ENCODE measurements around the gene MSANTD2.

Gene MSANTD2

DNA sequence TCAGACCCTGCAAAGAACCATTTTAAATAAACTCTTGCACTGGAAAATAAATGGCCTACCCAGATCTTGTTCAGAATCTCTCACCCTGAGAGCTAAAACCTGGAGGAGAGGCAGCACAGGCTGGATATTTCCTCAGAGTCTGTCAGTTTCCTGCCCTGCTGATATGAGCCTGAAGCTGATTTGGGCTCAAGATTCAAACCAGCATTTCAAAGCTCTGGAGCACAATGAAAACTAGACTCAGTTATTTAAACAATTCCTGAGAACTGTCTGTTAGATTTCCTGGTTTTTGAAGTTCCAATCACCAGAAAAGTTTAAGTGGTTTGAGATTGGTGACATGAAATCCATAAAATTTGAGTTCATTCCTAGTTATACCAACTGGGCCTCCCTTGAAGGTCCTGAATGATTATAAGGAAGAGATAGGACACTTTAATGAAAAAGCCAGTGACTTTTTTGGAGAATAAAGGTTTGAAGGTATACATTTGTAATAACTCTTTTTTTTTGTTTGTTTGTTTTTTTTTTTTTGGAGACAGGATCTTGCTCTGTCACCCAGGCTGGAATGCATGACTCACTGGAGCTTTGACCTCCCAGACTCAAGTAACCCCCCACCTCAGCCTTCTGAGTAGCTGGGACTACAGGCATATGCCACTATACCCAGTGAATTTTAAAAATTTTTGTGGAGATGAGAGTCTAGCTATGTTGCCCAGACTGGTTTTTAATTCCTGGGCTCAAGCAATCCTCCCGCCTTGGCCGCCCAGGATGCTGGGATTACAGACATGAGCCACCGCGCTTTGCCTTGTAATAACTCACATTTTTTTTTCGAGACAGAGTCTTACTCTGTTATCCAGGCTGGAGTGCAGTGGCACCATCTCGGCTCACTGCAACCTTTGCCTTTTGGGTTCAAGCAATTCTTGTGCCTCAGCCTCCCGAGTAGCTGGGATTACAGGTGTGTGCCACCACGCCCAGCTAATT, 30.1 kb downstream of the MSANTD2 start:
- no peak for DNase-seq

DNA sequence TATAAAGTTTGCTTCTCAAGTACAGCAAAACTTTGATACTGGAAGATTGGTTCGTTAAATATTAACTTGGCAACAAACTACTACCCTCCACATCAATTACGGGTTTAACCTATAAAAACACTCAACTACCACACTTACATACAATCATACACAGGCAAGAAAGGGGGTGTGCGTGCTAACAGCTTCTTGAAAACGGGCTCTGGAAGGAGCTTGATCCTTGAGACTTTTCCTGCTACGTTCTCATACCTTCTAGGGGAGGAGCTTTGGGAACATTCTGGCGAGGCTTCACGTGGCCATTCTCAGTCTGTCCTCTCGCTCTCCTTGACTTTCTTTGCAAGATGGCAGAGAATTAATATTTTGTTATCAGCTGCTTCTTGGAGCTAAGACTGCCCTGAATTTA, 31.3 kb downstream of the MSANTD2 start:
- no peak for DNase-seq

DNA sequence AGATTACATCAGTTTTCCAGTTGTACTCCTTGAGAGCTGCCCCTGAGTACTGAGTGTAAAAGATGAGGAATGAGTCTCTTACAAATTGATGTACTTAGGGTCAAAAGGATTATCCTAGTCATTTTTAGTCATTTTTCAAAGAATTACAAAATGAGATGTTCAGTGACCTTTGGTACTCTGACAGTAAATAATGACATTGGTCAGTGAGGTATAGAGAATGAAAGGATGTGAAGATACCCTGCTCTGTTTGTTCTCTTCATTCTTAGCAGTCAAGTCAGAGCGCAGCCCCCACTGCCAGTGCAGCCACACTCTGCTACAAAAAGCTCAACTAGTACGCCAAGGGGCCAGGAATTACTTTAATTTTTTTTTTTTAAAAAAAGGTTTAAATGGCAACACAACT, 34.0 kb downstream of the MSANTD2 start:
- no peak for DNase-seq

DNA sequence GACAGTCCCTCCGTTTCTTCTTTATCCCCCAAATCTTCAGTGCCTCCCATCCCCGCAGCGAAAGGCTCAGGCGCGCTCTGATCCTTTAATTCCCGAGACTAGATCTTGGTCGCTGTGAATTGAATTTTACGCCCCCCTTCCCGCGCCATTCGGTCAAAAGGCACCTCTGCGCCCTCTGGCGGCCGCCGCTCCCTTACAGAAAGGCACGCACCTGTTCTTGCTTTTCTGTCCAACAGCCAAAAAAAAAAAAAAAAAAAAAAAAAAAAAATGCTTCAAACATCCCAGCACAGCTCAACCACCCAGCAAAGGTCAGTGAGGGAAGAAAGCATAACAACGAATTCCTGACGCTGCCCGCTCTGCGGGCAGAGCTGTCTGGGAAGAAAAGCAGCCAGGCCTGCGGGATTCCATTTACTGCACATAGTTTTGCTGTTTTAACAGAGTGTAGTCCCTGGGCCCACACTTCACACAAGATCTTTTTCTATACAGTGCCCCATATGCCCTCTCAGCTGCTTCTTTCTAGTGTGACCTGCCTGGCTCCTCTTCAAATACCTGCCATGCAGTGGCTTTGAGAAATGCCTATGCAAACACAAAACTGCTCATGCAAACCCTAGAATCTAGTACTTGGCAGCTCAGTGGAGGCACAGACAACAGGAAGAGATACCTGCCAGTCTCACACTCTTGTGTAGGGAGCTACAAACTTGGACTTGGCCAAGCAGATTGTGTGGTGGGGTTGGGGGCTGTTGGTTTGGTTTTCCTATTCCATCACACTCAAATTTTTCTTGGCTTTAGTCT, 36.9 kb downstream of the MSANTD2 start:
- DNase-seq, result peak; percentile 93

DNA sequence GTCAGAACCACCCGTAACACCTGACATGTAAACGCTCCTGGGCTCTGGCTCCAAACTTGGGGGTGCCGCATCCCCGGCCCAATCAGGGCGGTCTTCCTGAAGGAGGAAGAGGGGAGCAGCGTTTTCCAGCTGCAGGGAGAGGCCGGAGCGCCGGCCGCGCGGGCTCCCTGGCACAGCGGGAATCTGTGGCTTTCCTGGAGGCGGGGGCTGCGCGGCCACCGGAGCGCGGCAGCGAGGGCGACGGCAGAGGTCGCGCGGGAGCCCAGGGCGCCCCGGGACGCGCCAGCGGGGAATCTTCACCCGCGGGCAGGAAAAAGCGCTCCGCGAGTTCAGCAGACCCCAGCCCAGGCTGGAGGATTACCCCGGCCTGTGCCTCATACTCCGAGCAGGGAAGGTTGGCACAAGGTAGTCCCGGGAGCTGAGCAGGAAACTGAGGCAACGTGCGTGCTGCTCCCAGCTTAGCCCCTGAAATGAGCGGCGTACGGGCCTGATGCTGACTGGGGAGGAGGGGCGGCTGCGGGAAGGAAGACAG, 37.5 kb downstream of the MSANTD2 start:
- DNase-seq, result no peak

DNA sequence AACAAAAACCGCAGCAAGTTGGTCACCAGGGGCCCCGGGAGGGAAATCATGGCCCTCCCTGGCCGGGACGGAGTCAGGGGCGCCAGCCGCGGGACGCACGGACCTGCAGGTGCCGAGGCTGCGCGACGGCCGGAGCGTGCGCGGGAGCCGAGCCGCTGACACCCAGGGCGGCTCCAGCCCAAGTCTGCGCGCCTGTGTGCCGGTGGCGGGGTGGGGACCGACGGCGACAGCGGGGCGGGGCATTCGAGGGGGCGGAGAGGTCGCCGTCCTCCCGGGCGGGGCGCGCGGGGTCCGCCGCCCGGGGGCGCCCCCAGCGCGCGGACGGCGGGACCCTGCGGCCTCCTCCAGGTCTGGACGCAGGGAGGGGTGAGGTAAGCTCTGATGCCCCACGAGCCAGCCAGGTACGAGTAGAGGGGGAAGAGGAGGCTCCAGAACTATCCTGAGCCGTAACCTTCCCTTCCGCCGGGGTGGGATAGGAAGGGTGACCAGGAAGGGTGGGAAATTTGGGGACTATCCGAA, 38.0 kb downstream of the MSANTD2 start, which contains the start of gene ESAM:
ESAM (minus strand) TSS at position 186 of the 519 bp plus-strand sequence; CDS start at position 50, 136 bp downstream.
- peak; percentile 79 for DNase-seq

DNA sequence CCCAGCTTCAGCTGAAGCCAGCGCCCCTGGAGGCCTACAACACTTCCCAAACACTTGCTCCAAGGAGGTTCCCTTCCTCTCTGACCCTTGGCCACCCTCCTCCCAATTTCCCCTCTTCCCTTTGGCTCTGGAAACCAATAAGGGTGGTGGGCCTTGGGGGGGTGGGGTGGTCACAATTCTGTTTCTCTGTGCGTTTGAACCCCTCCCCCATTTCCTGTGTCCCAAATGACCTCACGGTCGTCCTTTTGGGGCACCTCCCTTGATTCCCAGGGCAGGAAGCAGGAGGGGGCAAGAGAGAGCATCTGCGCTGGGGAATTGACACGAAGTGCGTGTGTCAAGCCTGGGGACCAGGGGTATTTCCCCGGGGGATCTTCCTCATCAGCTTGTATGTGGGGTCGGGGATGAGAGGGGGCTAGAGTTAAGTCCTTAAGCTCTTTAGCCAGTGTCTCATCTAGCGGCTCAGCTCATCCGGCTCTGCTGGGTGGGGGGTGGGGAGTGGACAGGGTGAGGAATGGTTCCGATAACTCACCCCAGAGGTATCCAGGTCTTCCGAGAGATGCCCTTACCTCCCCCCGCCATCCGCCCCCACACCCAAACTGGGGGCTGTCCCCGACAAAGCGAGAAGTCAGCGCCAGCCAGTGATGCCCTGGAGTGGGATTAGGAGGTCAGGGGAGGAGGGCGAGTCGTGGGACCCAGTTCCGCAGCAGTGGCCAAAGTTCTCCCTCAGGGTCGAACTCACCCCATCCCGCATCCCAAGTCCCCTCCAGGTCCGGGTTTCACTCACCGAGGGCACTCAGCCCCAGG, 38.7 kb downstream of the MSANTD2 start:
- DNase-seq, result no peak

DNA sequence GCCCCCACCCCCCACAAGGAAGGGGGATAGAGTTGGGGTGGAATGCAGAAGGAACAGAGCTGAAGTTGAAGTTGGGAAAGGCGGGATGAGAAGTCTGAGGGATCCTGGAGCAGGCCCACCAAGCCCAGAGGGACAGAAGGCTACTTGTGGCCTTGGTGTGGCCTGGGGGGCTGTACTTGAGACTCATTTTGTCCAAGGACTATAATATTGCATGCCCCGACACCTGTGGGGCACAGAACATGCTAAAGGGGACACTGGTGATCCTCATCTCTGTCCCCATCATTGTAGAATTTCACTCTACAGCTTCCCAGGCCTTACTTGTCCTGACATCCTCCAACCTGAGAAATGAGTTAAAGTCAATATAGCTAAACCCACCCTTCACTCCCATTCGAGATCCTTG, 39.4 kb downstream of the MSANTD2 start:
- DNase-seq, result no peak

DNA sequence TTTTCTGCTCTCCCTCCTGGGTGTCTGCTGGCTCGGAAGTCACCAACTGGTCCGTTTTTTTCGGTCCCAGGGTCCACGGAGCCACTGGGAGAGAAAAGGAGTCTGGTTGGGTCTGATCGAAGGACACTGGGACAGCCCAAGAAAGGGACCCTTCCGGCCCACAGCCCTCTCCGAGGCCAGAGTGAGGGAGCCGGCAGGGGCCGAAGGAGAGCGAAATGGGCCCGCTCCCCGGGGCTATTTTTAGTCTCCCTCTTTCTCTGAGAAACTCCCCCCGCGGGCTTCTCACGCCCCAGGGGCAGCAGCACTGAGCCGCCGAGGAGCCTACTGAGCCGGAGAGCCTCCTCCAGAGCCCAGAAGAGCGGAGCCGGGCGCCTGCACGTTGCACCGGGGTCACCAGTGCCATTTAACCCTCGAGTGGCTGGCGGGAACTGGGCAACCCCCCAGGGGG, 40.0 kb downstream of the MSANTD2 start:
- no peak for DNase-seq

DNA sequence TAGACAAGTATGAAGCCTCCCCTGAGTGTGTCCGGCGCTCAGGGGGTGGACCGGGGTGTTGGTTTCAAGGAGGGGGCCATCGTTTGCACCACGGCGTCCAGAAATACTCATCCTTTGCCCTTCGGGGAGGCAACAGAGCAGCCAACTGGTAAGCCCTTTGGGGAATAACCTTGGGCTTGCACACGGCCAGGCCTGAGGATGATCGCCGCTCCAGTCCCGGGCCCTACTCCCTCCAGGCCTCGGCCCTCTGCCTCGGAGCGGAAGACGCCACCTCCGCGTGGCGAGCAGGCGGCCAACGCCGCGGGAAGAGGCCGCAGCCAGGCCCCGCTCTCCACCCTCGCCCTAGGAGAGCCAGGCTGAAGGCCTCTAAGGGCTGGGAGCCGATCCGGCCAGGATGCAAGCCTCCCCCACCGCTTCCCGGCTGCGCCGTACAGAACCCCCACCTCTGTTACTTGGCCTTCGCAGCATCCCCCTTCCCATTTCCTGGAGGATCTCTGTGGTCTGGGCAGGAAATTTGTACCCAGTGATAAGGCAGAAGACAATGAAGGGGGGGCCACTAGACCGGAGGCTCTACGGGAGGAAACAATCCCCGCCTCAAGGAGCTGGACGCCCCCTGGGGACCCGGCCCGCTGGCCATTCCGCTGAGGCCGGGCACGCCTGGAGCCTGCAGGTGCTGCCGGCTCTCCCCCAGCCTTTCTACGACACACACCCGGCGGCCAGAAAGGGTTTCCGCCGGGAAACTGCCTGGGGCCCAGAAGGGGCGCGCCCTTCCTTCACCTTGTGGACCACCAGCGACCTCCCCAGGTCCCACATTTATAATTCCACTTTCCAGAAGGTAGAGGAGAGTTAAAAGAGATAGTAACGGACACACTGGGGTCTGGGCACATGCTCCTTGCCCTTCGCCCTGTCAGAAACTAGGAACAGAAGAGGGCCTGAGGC, 40.7 kb downstream of the MSANTD2 start:
- no peak for DNase-seq

DNA sequence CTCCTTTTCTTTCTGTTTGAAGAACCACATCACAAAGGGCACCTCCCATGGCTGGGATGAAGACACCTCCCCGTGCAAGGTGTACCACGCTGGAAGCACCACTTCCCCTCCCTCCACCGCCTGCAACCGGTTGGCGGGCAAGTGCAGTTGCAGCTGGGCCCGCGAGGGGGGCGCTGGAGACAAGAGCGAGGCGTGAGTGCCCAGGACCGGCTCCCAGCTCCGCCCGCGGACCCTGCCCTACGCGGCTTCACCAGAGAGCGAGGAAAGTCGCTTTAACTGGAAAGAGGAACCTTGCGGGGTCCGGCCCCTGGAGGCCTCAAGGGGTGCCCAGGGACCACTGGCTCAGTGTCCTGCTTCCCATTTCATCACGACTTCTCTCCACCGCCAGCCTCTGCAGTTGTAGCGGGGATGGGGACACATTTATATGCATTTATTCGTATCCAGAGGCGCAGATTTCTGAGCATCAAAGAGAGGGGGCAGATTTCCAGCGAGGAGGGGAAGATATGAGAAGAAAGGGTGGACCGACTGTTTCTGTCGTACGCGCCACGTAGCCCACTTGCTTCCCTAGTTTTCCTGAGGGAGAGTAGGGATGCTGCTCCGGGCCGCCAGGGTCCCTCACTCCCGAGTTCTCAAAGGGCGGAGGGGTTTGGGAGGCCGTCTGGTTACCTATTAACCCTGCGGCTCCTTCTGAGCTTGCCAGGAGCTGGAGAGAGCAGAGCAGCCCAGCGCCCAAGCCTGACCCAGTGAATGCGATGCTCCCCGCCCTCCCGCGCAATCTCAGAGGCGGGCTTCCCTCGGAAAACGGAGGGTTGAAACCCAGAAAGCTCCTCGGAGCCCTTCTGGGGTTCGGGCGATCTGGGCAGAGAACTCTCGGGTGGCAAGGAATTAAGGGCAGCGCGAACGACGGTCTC, 41.6 kb downstream of the MSANTD2 start:
- DNase-seq, result peak; percentile 82

DNA sequence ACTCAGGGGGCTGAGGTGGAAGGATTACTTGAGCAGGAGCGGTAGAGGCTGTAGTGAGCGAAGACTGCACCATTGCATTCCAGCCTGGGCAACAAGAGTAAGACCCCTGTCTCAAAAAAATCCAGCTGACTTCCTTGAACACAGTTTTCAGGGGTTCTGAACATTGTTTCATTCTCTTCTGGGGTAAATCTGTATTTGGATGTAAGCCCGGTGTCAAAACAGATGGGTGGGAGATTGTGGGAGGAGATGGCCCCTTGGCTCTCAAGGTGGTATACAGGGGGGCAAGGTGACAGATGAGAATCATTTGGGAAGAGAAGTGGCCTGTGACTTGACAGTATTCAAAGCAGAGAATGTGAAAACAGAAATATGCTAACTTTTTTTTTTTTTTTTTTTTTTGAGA, 42.9 kb downstream of the MSANTD2 start:
- DNase-seq, result no peak

DNA sequence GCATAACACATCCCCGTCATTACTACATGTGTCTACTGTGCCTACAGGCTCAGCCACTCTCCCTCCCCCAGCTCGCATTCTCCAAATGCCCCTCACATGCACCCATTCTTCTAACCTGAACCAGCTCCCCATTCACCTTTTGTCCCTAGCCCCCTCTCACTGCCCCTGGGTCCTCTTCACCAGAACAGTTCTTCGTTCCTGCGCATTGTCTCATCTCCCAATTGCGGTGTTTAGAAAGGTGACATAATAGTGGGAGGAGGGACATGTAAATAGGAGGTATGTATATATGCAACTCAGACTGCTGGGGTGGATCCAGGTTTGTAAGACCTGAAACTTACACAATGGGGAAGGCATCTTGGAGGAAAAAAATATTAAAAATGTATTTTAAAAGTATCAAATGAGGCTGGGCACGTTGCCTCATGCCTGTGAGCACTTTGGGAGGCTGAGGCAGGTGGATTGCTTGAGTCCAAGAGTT, 43.4 kb downstream of the MSANTD2 start:
- no peak for DNase-seq

DNA sequence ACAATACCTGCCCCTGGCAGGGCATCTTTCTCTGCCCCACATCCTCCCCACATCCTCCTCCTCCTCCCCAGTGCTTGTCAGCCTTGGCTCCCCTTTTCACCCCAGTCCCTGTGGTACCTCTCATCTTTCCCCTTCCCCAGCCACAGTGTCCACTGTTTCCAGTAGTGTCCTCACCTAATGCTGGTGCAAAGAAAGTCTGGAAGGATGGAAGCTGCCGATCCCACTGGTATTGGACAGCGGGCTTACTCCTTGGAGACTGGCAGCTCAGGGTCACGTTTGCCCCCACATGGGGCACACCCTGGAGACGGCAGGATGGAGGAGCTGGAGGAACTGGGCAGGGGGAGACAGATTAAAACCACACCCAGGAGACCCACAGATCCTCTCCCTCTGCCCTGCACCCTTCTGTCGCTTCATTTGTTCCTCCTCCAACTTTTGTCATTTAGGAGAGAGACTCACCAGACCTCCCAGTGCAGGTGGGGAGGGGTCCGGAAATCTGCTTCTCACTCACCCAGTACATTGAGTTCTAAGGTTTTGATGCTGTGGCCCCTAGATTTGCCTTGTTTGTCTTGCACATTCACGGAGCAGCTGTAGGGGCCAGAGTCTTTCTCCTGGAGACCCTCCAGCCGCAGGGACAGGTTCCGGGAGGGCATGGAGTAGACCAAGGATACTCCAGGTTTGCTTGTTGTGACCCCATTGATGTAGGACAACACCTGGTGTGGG, 44.0 kb downstream of the MSANTD2 start:
- DNase-seq, result no peak

DNA sequence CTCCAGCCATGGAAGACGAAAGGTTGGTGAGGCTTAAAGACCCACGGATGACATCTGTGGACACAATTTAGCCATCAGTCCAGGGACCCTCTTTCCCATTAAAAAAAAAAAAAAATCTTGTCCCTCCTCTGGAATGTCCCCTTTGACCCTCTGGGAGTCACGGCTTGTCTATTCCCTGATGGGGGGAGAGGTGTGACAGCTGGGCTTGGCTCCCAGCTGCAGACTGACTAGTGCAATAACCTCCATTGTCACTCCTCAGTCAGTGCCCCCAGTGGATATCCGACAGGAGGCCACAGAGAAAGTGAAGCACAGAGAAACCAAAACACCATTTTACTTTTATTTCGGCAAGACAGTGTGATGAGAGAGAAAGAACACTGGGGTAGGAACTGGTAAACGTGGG, 45.5 kb downstream of the MSANTD2 start:
- DNase-seq, result no peak

DNA sequence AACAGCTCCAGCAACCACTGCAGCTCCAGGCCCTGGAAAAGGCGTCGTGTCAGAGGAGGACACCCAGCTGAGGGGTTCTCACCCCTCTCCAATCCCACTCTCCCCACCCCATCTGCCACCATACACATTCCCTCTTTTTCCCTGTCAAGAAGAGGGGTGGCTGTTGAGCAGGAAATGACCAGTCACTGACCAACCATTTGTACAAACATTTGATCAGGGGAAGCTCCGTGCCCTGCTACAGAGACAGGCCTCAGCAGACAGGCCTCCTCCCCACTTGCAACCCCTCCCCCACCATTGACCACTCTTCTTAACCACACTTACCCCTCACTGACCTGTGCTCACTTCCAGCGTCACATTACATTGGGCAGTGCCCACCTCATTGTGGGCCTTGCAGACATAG, 45.9 kb downstream of the MSANTD2 start:
- DNase-seq, result no peak

DNA sequence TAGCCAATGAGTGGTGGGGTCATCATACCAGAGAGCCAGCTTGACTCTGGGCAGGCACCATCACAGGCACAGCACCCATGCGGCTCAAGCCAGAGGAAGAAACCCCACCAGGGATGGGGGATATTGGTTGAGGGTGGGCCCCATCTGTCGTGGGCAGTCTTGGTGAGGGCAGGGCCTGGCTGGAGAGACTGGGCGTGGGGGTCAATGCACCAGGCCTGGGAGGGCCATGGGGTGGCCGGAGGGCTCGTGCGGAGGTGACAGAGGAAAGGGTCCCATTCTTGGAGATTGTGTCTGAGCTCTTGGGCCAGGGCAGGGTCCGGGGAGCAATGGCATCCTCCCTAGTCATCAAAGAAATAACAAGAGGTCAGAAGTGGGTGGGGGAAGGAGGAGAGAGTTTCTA, 46.6 kb downstream of the MSANTD2 start:
- DNase-seq, result no peak

DNA sequence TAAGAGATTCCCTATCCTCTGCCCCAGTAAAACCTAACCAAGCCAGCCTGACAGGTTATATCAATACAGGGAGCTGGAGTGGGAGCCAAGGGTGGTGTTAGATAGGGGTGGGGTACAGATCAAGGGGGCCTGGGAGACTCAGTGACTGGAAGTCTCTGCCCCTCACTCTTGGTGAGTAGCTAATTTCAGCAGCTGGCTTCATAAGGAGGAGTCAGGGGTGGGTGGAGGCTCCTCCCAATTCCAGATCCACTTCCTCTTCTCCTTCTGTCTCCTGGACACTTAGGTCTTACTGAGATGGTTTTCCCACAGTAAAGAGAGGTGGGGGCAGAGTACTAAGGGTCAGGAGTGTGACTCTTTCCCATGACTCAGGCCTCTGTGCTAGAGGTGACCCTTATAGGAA, 47.0 kb downstream of the MSANTD2 start:
- no peak for DNase-seq

DNA sequence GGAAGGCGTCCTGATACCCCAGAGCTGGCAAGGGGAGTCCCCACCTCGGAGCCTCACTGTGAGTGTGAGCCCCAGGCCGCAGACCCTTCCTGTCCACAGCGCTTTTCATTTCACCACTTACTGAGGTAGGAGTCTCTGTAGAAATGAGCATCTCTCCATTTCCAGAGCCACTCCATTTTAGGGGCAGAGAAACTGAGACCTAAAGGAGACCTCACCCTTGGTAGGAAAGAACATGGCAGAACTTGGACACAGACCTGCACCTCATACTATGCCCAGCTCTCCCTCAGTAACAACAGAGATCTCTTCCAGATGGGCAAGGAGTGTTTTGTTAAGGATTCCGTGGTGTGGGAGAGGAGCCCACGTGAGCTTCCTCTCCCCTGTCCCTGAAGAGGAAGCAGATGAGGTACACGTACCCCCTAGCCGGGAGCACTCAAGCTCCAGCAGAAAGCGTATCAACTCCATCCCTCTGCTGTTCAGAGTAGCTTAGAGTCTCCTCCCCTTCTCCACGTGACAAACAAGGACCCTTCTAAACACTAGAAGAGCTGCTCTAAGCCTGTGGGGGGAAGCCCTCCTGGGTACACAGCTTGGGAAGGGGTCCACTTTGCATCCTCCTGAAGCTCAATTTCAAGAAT, 47.6 kb downstream of the MSANTD2 start:
- DNase-seq, result no peak

All from stimulated activated CD8-positive, alpha-beta memory T cell treated with anti-CD3 and anti-CD28 coated beads, Interleukin-4, amount 100 ng/mL, for 48 hours (primary cell).